ENCODE results near the gene NDUFS4. TPM values are rescaled to one million over a fixed set of nuclear protein-coding genes. Genes with fewer than 3 reads are reported as not detected.

The NDUFS4 gene
- total RNA-seq, 1 donor, result 118 TPM

GRCh38 chr5:53580547-53580946 is 20.1 kb downstream of the NDUFS4 start:
- no peak for DNase-seq (ENCODE audit: low read depth)
- no peak for TF ChIP-seq CTCF (IDR thresholded peaks at IDR 0.05; ENCODE audit: insufficient read depth, low read length)
- H3K4me3 ChIP-seq (ENCODE audit: low read depth, low read length), result no peak overlapping the region

GRCh38 chr5:53582225-53582624 is 21.8 kb downstream of the NDUFS4 start:
- TF ChIP-seq CTCF (IDR thresholded peaks at IDR 0.05; ENCODE audit: insufficient read depth, low read length), result no peak
- H3K4me3 ChIP-seq (ENCODE audit: low read depth, low read length), result no peak overlapping the region
- DNase-seq (ENCODE audit: low read depth), result no peak

GRCh38 chr5:53590759-53591158 is 30.3 kb downstream of the NDUFS4 start:
- no peak for TF ChIP-seq CTCF (IDR thresholded peaks at IDR 0.05; ENCODE audit: insufficient read depth, low read length)
- no peak for DNase-seq (ENCODE audit: low read depth)
- H3K4me3 ChIP-seq (ENCODE audit: low read depth, low read length), result no peak overlapping the region

GRCh38 chr5:53594419-53594818 is 34.0 kb downstream of the NDUFS4 start:
- H3K4me3 ChIP-seq (ENCODE audit: low read depth, low read length), result no peak overlapping the region
- TF ChIP-seq CTCF (IDR thresholded peaks at IDR 0.05; ENCODE audit: insufficient read depth, low read length), result no peak
- DNase-seq (ENCODE audit: low read depth), result no peak

GRCh38 chr5:53597894-53598293 is 37.5 kb downstream of the NDUFS4 start:
- no peak overlapping the region for H3K4me3 ChIP-seq (ENCODE audit: low read depth, low read length)
- no peak for DNase-seq (ENCODE audit: low read depth)
- TF ChIP-seq CTCF (IDR thresholded peaks at IDR 0.05; ENCODE audit: insufficient read depth, low read length), result no peak

GRCh38 chr5:53601570-53601969 is 41.1 kb downstream of the NDUFS4 start:
- H3K4me3 ChIP-seq (ENCODE audit: low read depth, low read length), result no peak overlapping the region
- TF ChIP-seq CTCF (IDR thresholded peaks at IDR 0.05; ENCODE audit: insufficient read depth, low read length), result no peak
- DNase-seq (ENCODE audit: low read depth), result peak; percentile 42

GRCh38 chr5:53603009-53603687 is 42.7 kb downstream of the NDUFS4 start:
- no peak overlapping the region for H3K4me3 ChIP-seq (ENCODE audit: low read depth, low read length)
- DNase-seq (ENCODE audit: low read depth), result peak; percentile 50
- no peak for TF ChIP-seq CTCF (IDR thresholded peaks at IDR 0.05; ENCODE audit: insufficient read depth, low read length)

All from fibroblast of the aortic adventitia (primary cell).